A673 (cell line): ENCODE results near the gene OR6M1. TPM values are rescaled to one million over a fixed set of nuclear protein-coding genes. Genes with fewer than 3 reads are reported as not detected.

Experiments
- Bru-seq: library from RNA; stranded (reverse); fragments of 400-500 nt; gene quantifications from one replicate; lab custom pipeline; 2021; lab: Mats Ljungman, UMichigan
- BruChase-seq, 2 experiments: library from RNA; stranded (reverse); fragments of 400-500 nt; gene quantifications; one replicate each; lab custom pipeline; 2021; lab: Mats Ljungman, UMichigan
- BruUV-seq: library from RNA; stranded (reverse); fragments of 400-500 nt; replicated peaks from 2 replicates; lab custom pipeline; 2021; lab: Mats Ljungman, UMichigan
- CTCF ChIA-PET: fragments of 300-600 bp; sonication (Branson Sonifier 250); formaldehyde crosslinking; loops from one replicate; lab custom pipeline; 2022; ENCODE audit warnings: antibody characterized with exemption; lab: Charles Lee
- POLR2A ChIA-PET: fragments of 300-600 bp; sonication (Branson Sonifier 250); formaldehyde crosslinking; loops from one replicate; lab custom pipeline; 2022; ENCODE audit warnings: antibody characterized with exemption; ENCODE audit not compliant: low non-redundant PET; lab: Charles Lee
- DNase-seq: peaks from one replicate; pipeline ENCODE4 v3.0.0-alpha.2; 2015; ENCODE audit warnings: low spot score
- H3K27ac ChIP-seq: fragments of 200-600 bp; sonication (generic); 2 replicates; pipeline ENCODE4 v1.5.1; 2016; ENCODE audit warnings: mixed run types, low read depth, mild to moderate bottlenecking, mixed read lengths, antibody characterized with exemption, low read length; ENCODE audit not compliant: poor library complexity, severe bottlenecking
- H3K27me3 ChIP-seq: fragments of 200-600 bp; sonication (generic); replicated peaks from 2 replicates; pipeline ENCODE4 v1.6.1; 2017; ENCODE audit warnings: mixed run types, low read depth, mild to moderate bottlenecking, mixed read lengths, antibody characterized with exemption, low read length; ENCODE audit not compliant: insufficient read depth, poor library complexity
- H3K36me3 ChIP-seq: fragments of 200-600 bp; sonication (generic); 2 replicates; pipeline ENCODE4 v1.6.1; 2016; ENCODE audit warnings: mixed run types, mild to moderate bottlenecking, mixed read lengths, antibody characterized with exemption, low read length; ENCODE audit not compliant: insufficient read depth, poor library complexity, severe bottlenecking
- H3K4me1 ChIP-seq: fragments of 200-600 bp; sonication (generic); 2 replicates; pipeline ENCODE4 v1.6.1; 2017; ENCODE audit warnings: mixed run types, mild to moderate bottlenecking, mixed read lengths, antibody characterized with exemption, low read length; ENCODE audit not compliant: insufficient read depth, poor library complexity, severe bottlenecking
- H3K4me3 ChIP-seq: fragments of 200-600 bp; sonication (generic); 2 replicates; pipeline ENCODE4 v1.5.1; 2016; ENCODE audit warnings: low read depth, mixed run types, mild to moderate bottlenecking, mixed read lengths, low read length; ENCODE audit not compliant: poor library complexity, severe bottlenecking
- H3K9me3 ChIP-seq: fragments of 200-600 bp; sonication (generic); 2 replicates; pipeline ENCODE4 v1.6.1; 2016; ENCODE audit warnings: mixed run types, low read depth, mild to moderate bottlenecking, mixed read lengths, antibody characterized with exemption, low read length; ENCODE audit not compliant: poor library complexity, severe bottlenecking
- CTCF ChIP-seq: fragments of 300-800, 200-600 bp; sonication (generic); conservative IDR thresholded peaks from 2 replicates; pipeline ENCODE4 v1.5.1; 2017; ENCODE audit warnings: low read depth, mild to moderate bottlenecking, antibody characterized with exemption, low read length, moderate library complexity, mixed read lengths
- EZH2 ChIP-seq: fragments of 200-600 bp; sonication (generic); IDR thresholded peaks from 2 replicates; pipeline ENCODE4 v1.6.1; 2017; ENCODE audit warnings: borderline replicate concordance, low read depth, mild to moderate bottlenecking, mixed read lengths, antibody characterized with exemption, low read length; ENCODE audit not compliant: poor library complexity, severe bottlenecking
- intact Hi-C: fragments of 100-400 bp; cut with micrococcal nuclease; formaldehyde crosslinking; loops from one replicate; pipeline ENCODE4 v1.10.0; 2022; ENCODE audit not compliant: unreplicated experiment
- long read RNA-seq: library from polyadenylated mRNA; stranded (forward); transcript quantifications from one replicate; pipeline ENCODE4 v2.0.0, GENCODE V29; 2022
- total RNA-seq: library from RNA; stranded (reverse); gene quantifications from 2 replicates; pipeline ENCODE4 v1.2.3, GENCODE V29; 2021

The OR6M1 gene
- total RNA-seq (not detected in 2 replicates), Bru-seq, nascent RNA (not detected), BruChase-seq, experiment 1, labeled RNA remaining after a 2-hour chase (not detected), BruChase-seq, experiment 2, labeled RNA remaining after a 6-hour chase (not detected)
- long read RNA-seq: 0 reads

- TF ChIP-seq EZH2 (no peak), CTCF (no peak)
- BruUV-seq: no TSS peak
- ChIA-PET POLR2A (no interaction called here), CTCF (no interaction called here)
- DNase-seq: no peak
- intact Hi-C loops: no loop called here
- Histone ChIP-seq H3K27ac (no peak within 1 kb of the TSS), H3K4me1 (no peaks in the 10 kb centered on the region), H3K9me3 (no peaks in the 10 kb centered on the region), H3K27me3 (peaks cover 28% of the 10 kb centered on the region), H3K4me3 (no peak within 1 kb of the TSS), H3K36me3 (no peaks in the 10 kb centered on the region)
Measured at GRCh38 chr11:123806249-123806648, at the start of gene OR6M1. Gene OR6M1, minus strand, starts transcription at chr11:123806349. Its CDS starts 0 bp downstream, at chr11:123806349.

- CTCF ChIA-PET: no interaction called here
- intact Hi-C loops: no loop called here
- Histone ChIP-seq H3K4me3 (no peak overlapping the region), H3K36me3 (no peaks in the 10 kb centered on the region), H3K27ac (no peak overlapping the region), H3K9me3 (no peaks in the 10 kb centered on the region), H3K4me1 (no peaks in the 10 kb centered on the region), H3K27me3 (no peaks in the 10 kb centered on the region)
- no peak for DNase-seq
- POLR2A ChIA-PET: no interaction called here
- no TSS peak for BruUV-seq
- TF ChIP-seq CTCF (no peak), EZH2 (no peak)
Measured at GRCh38 chr11:123853038-123853437, 46.9 kb upstream of the OR6M1 start.

- no peaks in the 10 kb centered on the region for H3K9me3 ChIP-seq
- CTCF ChIA-PET: no interaction called here
- no peaks in the 10 kb centered on the region for H3K4me1 ChIP-seq
- no TSS peak for BruUV-seq
- intact Hi-C loops: no loop called here
- TF ChIP-seq CTCF (no peak), EZH2 (no peak)
- no peaks in the 10 kb centered on the region for H3K36me3 ChIP-seq
- POLR2A ChIA-PET: no interaction called here
- H3K27ac ChIP-seq: no peak overlapping the region
- no peaks in the 10 kb centered on the region for H3K27me3 ChIP-seq
- DNase-seq: no peak
- H3K4me3 ChIP-seq: no peak overlapping the region
Measured at GRCh38 chr11:123852321-123852720, 46.2 kb upstream of the OR6M1 start.
